WTC11 (cell line): Measurements from ENCODE around the gene SURF2. TPM values are rescaled to one million over a fixed set of nuclear protein-coding genes. Genes with fewer than 3 reads are reported as not detected.
A peak's percentile ranks its signal among the peaks of the same experiment; 100 is the strongest.

Experiments used
- ATAC-seq: fragments of 200-7000 bp; cut with Tn5 transposase; 2 replicates; pipeline ENCODE4 v1.10.0; 2021; ENCODE audit warnings: mild to moderate bottlenecking, moderate library complexity
- CTCF ChIA-PET: fragments of 300-600 bp; sonication (Branson Sonifier 250); formaldehyde crosslinking; loops from one replicate; lab custom pipeline; 2021; ENCODE audit warnings: antibody characterized with exemption; lab: Charles Lee
- POLR2A ChIA-PET: fragments of 350-600 bp; sonication (Branson Sonifier 250); formaldehyde crosslinking; loops from one replicate; lab custom pipeline; 2021; ENCODE audit warnings: antibody characterized with exemption; lab: Charles Lee
- DNase-seq: peaks from one replicate; pipeline ENCODE4 v3.0.0; 2021; ENCODE audit warnings: low spot score
- H3K27ac Mint-ChIP-seq: 2 replicates; pipeline ENCODE4 v1.8.0; 2021; ENCODE audit warnings: mixed read lengths
- H3K27me3 Mint-ChIP-seq: 2 replicates; pipeline ENCODE4 v1.8.0; 2021; ENCODE audit warnings: low read depth, mild to moderate bottlenecking, moderate library complexity, mixed read lengths
- H3K36me3 Mint-ChIP-seq: 2 replicates; pipeline ENCODE4 v1.8.0; 2021; ENCODE audit warnings: mixed read lengths
- H3K4me1 Mint-ChIP-seq: 2 replicates; pipeline ENCODE4 v1.8.0; 2022; ENCODE audit warnings: mixed read lengths
- H3K4me3 Mint-ChIP-seq: 2 replicates; pipeline ENCODE4 v1.8.0; 2021; ENCODE audit warnings: mild to moderate bottlenecking, moderate library complexity, mixed read lengths
- H3K9me3 Mint-ChIP-seq: 2 replicates; pipeline ENCODE4 v1.8.0; 2021; ENCODE audit warnings: mixed read lengths
- CREM ChIP-seq: sonication (generic); formaldehyde crosslinking; IDR thresholded peaks from 2 replicates; pipeline ENCODE4 v1.8.1; 2022; ENCODE audit warnings: mild to moderate bottlenecking, missing genetic modification reagents, moderate library complexity
- FOXJ3 ChIP-seq: sonication (generic); formaldehyde crosslinking; IDR thresholded peaks from 2 replicates; pipeline ENCODE4 v1.9.0; 2021; ENCODE audit warnings: missing genetic modification reagents, mild to moderate bottlenecking, borderline replicate concordance
- FOXK1 ChIP-seq: sonication (generic); formaldehyde crosslinking; IDR thresholded peaks from 2 replicates; pipeline ENCODE4 v1.8.0; 2022; ENCODE audit warnings: mild to moderate bottlenecking, moderate library complexity, missing genetic modification reagents
- FOXP1 ChIP-seq: sonication (generic); formaldehyde crosslinking; IDR thresholded peaks from 2 replicates; pipeline ENCODE4 v1.8.0; 2022; ENCODE audit warnings: missing genetic modification reagents, mild to moderate bottlenecking, moderate library complexity, borderline replicate concordance
- GABPB1 ChIP-seq: sonication (generic); formaldehyde crosslinking; IDR thresholded peaks from 2 replicates; pipeline ENCODE4 v1.8.1; 2023; ENCODE audit warnings: mild to moderate bottlenecking, missing genetic modification reagents
- JUN ChIP-seq: sonication (generic); formaldehyde crosslinking; IDR thresholded peaks from 2 replicates; pipeline ENCODE4 v1.8.0; 2023; ENCODE audit warnings: mild to moderate bottlenecking, missing genetic modification reagents
- KAT7 ChIP-seq: sonication (generic); formaldehyde crosslinking; IDR thresholded peaks from 2 replicates; pipeline ENCODE4 v1.8.1; 2023; ENCODE audit warnings: missing genetic modification reagents, mild to moderate bottlenecking, borderline replicate concordance
- NFATC4 ChIP-seq: fragments of 250-450 bp; sonication (Bioruptor Pico); IDR thresholded peaks from 2 replicates; pipeline ENCODE4 v1.9.0; 2021; ENCODE audit warnings: mild to moderate bottlenecking
- PRRX2 ChIP-seq: fragments of 250-450 bp; sonication (Bioruptor Pico); IDR thresholded peaks from 2 replicates; pipeline ENCODE4 v1.8.0; 2021; ENCODE audit warnings: mild to moderate bottlenecking
- RELA ChIP-seq: sonication (generic); formaldehyde crosslinking; IDR thresholded peaks from 2 replicates; pipeline ENCODE4 v1.8.1; 2022; ENCODE audit warnings: missing genetic modification reagents, mild to moderate bottlenecking, borderline replicate concordance
- TCF7 ChIP-seq: sonication (generic); formaldehyde crosslinking; IDR thresholded peaks from 2 replicates; pipeline ENCODE4 v1.8.0; 2022; ENCODE audit warnings: mild to moderate bottlenecking, low read depth, missing genetic modification reagents, moderate library complexity
- ZNF423 ChIP-seq: fragments of 250-450 bp; sonication (Bioruptor Pico); IDR thresholded peaks from 2 replicates; pipeline ENCODE4 v2.1.2; 2022; ENCODE audit warnings: mild to moderate bottlenecking, moderate library complexity
- total RNA-seq: library from RNA; stranded (reverse); gene quantifications from 3 replicates; pipeline ENCODE4 v1.2.3, GENCODE V29; 2021
- TF ChIP-seq, protein P1 (sequence below): sonication (generic); formaldehyde crosslinking; IDR thresholded peaks from 2 replicates; pipeline ENCODE4 v1.8.1; 2023; ENCODE audit warnings: mild to moderate bottlenecking, missing genetic modification reagents
- TF ChIP-seq, protein P2 (sequence below): sonication (generic); formaldehyde crosslinking; IDR thresholded peaks from 2 replicates; pipeline ENCODE4 v1.8.1; 2023; ENCODE audit warnings: mild to moderate bottlenecking, missing genetic modification reagents, moderate library complexity
- TF ChIP-seq, protein P3 (sequence below): fragments of 250-450 bp; sonication (Bioruptor Pico); IDR thresholded peaks from 2 replicates; pipeline ENCODE4 v2.1.2; 2022; ENCODE audit warnings: mild to moderate bottlenecking, moderate library complexity
- TF ChIP-seq, protein P4 (sequence below): sonication (generic); formaldehyde crosslinking; conservative IDR thresholded peaks from 2 replicates; pipeline ENCODE4 v1.8.1; 2022; ENCODE audit warnings: mild to moderate bottlenecking, missing genetic modification reagents
- TF ChIP-seq, protein P5 (sequence below): sonication (generic); formaldehyde crosslinking; IDR thresholded peaks from 2 replicates; pipeline ENCODE4 v1.8.1; 2022; ENCODE audit warnings: mild to moderate bottlenecking, missing genetic modification reagents, moderate library complexity, borderline replicate concordance
- TF ChIP-seq, protein P6 (sequence below): sonication (generic); formaldehyde crosslinking; IDR thresholded peaks from 2 replicates; pipeline ENCODE4 v1.8.1; 2022; ENCODE audit warnings: low read depth, mild to moderate bottlenecking, moderate library complexity, missing genetic modification reagents, borderline replicate concordance
- TF ChIP-seq, protein P7 (sequence below): sonication (generic); formaldehyde crosslinking; IDR thresholded peaks from 2 replicates; pipeline ENCODE4 v1.8.0; 2023; ENCODE audit warnings: mild to moderate bottlenecking, missing genetic modification reagents

Gene SURF2
- total RNA-seq, 1 experiment from 2014 or later, result 33.3 TPM

DNA sequence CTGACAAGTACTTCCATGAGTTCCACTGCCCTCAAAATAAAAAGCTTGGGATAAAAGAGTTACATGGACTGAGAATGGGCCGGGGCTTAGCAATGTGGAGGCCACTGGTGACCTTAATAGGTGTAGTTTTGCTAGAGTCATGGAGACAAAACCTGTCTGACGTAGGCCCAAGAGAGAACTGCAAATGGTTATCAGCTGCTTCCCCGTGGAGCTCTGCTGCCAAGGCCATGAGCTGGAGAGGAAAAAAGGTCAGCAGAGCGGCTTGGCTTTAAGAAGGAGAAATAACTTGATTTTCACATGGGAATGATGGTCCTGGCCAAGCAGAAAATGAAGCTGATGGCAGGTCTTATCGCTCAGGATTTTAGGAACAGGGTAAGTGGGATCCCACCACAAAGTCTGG lies 16.7 kb upstream of the SURF2 start (continued):
- TF ChIP-seq, protein P1, sequence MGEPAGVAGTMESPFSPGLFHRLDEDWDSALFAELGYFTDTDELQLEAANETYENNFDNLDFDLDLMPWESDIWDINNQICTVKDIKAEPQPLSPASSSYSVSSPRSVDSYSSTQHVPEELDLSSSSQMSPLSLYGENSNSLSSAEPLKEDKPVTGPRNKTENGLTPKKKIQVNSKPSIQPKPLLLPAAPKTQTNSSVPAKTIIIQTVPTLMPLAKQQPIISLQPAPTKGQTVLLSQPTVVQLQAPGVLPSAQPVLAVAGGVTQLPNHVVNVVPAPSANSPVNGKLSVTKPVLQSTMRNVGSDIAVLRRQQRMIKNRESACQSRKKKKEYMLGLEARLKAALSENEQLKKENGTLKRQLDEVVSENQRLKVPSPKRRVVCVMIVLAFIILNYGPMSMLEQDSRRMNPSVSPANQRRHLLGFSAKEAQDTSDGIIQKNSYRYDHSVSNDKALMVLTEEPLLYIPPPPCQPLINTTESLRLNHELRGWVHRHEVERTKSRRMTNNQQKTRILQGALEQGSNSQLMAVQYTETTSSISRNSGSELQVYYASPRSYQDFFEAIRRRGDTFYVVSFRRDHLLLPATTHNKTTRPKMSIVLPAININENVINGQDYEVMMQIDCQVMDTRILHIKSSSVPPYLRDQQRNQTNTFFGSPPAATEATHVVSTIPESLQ (CRISPR knock-in tag), result no peak
- TF ChIP-seq, protein P2, sequence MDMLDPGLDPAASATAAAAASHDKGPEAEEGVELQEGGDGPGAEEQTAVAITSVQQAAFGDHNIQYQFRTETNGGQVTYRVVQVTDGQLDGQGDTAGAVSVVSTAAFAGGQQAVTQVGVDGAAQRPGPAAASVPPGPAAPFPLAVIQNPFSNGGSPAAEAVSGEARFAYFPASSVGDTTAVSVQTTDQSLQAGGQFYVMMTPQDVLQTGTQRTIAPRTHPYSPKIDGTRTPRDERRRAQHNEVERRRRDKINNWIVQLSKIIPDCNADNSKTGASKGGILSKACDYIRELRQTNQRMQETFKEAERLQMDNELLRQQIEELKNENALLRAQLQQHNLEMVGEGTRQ (CRISPR knock-in tag), result no peak

DNA sequence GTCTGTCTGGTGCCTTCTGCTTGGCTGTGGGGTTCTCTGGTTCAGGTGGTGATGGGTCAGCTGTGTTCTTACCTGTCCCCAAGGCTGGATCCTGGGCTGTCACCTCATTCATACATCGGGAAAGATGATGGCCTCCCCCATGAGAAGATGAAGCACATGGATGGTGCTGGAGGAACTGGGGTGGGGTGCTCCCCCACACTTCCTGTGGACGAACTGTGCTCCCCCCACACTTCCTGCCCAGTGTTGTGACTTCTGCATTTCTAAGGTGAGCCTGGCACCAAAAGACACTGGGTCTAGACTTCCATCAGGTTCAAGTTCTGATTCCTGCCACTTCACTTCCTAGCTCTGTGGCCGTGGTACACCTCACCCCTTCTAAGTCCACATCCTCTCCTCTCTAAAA lies 16.1 kb upstream of the SURF2 start:
- DNase-seq (no peak), ATAC-seq (no peak)
- Mint-ChIP-seq H3K9me3 (no peaks in the 10 kb centered on the region), H3K4me3 (no peak overlapping the region), H3K27ac (peak overlapping the region; percentile 49; the same call in 1 of the 2 replicates), H3K27me3 (no peaks in the 10 kb centered on the region), H3K36me3 (peaks cover 56% of the 10 kb centered on the region), H3K4me1 (peaks cover 13% of the 10 kb centered on the region)
- TF ChIP-seq, protein P3, sequence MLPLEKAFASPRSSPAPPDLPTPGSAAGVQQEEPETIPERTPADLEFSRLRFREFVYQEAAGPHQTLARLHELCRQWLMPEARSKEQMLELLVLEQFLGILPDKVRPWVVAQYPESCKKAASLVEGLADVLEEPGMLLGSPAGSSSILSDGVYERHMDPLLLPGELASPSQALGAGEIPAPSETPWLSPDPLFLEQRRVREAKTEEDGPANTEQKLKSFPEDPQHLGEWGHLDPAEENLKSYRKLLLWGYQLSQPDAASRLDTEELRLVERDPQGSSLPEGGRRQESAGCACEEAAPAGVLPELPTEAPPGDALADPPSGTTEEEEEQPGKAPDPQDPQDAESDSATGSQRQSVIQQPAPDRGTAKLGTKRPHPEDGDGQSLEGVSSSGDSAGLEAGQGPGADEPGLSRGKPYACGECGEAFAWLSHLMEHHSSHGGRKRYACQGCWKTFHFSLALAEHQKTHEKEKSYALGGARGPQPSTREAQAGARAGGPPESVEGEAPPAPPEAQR (CRISPR knock-in tag), result no peak
- TF ChIP-seq RELA (no peak), ZNF423 (CRISPR knock-in tag) (no peak), PRRX2 (CRISPR knock-in tag) (no peak), GABPB1 (no peak), FOXK1 (no peak), FOXP1 (no peak), TCF7 (CRISPR knock-in tag) (no peak), FOXJ3 (no peak), KAT7 (CRISPR knock-in tag) (no peak), JUN (CRISPR knock-in tag) (no peak), NFATC4 (CRISPR knock-in tag) (no peak), CREM (CRISPR knock-in tag) (no peak)
- TF ChIP-seq, protein P4, sequence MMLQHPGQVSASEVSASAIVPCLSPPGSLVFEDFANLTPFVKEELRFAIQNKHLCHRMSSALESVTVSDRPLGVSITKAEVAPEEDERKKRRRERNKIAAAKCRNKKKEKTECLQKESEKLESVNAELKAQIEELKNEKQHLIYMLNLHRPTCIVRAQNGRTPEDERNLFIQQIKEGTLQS (CRISPR knock-in tag), result no peak
- TF ChIP-seq, protein P5, sequence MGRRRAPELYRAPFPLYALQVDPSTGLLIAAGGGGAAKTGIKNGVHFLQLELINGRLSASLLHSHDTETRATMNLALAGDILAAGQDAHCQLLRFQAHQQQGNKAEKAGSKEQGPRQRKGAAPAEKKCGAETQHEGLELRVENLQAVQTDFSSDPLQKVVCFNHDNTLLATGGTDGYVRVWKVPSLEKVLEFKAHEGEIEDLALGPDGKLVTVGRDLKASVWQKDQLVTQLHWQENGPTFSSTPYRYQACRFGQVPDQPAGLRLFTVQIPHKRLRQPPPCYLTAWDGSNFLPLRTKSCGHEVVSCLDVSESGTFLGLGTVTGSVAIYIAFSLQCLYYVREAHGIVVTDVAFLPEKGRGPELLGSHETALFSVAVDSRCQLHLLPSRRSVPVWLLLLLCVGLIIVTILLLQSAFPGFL (CRISPR knock-in tag), result no peak
- TF ChIP-seq, protein P6, sequence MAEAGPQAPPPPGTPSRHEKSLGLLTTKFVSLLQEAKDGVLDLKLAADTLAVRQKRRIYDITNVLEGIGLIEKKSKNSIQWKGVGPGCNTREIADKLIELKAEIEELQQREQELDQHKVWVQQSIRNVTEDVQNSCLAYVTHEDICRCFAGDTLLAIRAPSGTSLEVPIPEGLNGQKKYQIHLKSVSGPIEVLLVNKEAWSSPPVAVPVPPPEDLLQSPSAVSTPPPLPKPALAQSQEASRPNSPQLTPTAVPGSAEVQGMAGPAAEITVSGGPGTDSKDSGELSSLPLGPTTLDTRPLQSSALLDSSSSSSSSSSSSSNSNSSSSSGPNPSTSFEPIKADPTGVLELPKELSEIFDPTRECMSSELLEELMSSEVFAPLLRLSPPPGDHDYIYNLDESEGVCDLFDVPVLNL (CRISPR knock-in tag), result no peak
- TF ChIP-seq, protein P7, sequence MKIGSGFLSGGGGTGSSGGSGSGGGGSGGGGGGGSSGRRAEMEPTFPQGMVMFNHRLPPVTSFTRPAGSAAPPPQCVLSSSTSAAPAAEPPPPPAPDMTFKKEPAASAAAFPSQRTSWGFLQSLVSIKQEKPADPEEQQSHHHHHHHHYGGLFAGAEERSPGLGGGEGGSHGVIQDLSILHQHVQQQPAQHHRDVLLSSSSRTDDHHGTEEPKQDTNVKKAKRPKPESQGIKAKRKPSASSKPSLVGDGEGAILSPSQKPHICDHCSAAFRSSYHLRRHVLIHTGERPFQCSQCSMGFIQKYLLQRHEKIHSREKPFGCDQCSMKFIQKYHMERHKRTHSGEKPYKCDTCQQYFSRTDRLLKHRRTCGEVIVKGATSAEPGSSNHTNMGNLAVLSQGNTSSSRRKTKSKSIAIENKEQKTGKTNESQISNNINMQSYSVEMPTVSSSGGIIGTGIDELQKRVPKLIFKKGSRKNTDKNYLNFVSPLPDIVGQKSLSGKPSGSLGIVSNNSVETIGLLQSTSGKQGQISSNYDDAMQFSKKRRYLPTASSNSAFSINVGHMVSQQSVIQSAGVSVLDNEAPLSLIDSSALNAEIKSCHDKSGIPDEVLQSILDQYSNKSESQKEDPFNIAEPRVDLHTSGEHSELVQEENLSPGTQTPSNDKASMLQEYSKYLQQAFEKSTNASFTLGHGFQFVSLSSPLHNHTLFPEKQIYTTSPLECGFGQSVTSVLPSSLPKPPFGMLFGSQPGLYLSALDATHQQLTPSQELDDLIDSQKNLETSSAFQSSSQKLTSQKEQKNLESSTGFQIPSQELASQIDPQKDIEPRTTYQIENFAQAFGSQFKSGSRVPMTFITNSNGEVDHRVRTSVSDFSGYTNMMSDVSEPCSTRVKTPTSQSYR (CRISPR knock-in tag), result no peak
- ChIA-PET POLR2A (no interaction called here), CTCF (interaction anchor here (1.1 kb wide), 1 partner anchor 102 kb away, joined by 3 read pairs; no protein-coding TSS in a partner anchor)
